Esophagus (tissue), 2 donors: ENCODE measurements around the gene MYADML2. TPM values are rescaled to one million over a fixed set of nuclear protein-coding genes. Genes with fewer than 3 reads are reported as not detected.

ENCODE experiments used
- H3K27ac ChIP-seq, 2 donors: one replicate each; pipeline ENCODE4 v1.5.1; 2013; ENCODE audit warnings: low read depth in 2 of 2, mild to moderate bottlenecking in 2 of 2, inconsistent platforms in 1 of 2, low read length in 1 of 2, moderate library complexity in 1 of 2
- H3K27me3 ChIP-seq, 2 donors: one replicate each; pipeline ENCODE4 v1.6.1; 2013; ENCODE audit warnings: low read length in 2 of 2, control low read depth in 1 of 2, mild to moderate bottlenecking in 1 of 2; ENCODE audit not compliant: insufficient read depth in 2 of 2, control insufficient read depth in 1 of 2
- H3K36me3 ChIP-seq, 2 donors: one replicate each; pipeline ENCODE4 v1.6.1; 2013; ENCODE audit warnings: low read length in 1 of 2; ENCODE audit not compliant: control insufficient read depth in 2 of 2, insufficient read depth in 2 of 2
- H3K4me1 ChIP-seq, 2 donors: one replicate each; pipeline ENCODE4 v1.6.1; 2013; ENCODE audit warnings: low read length in 1 of 2; ENCODE audit not compliant: control insufficient read depth in 2 of 2, insufficient read depth in 2 of 2
- H3K4me3 ChIP-seq, 2 donors: one replicate each; pipeline ENCODE4 v1.5.1; 2013; ENCODE audit warnings: low read length in 2 of 2, mild to moderate bottlenecking in 2 of 2, low read depth in 1 of 2, moderate library complexity in 1 of 2
- H3K9me3 ChIP-seq, 2 donors: one replicate each; pipeline ENCODE4 v1.6.1; 2013; ENCODE audit warnings: mild to moderate bottlenecking in 2 of 2, low read depth in 1 of 2, low read length in 1 of 2, moderate library complexity in 1 of 2; ENCODE audit not compliant: control insufficient read depth in 2 of 2, insufficient read depth in 1 of 2
- WGBS, 2 donors: extraction: QIAGEN DNeasy Blood & Tissue Kit; methylation state at CpG; one replicate each; pipeline ENCODE4 v1.1.7; 2013; 5-methylcytosine and 5-hydroxymethylcytosine counted together
- polyA plus RNA-seq, 2 donors: library from polyadenylated mRNA; stranded (reverse); fragments of 200-250 nt; gene quantifications; one replicate each; pipeline ENCODE4 v1.2.3, GENCODE V29; 2013
- donor health status: healthy with polysubstance abuse.
- donor health status: Bipolar disorder and iron deficiency.

Gene MYADML2
- polyA plus RNA-seq, 2 donors: not detected

- no peaks in the 10 kb centered on the region for H3K9me3 ChIP-seq
- H3K4me3 ChIP-seq: peak overlapping the region; percentile 73 to 83
- H3K4me1 ChIP-seq: peaks cover 22 to 35% of the 10 kb centered on the region in 2 donors
- 0 to 1% methylated on average over 45 to 46 of the region's 46 CpGs for WGBS, 2 donors
- H3K36me3 ChIP-seq: peaks cover 0 to 12% of the 10 kb centered on the region in 2 donors
- H3K27ac ChIP-seq: peak overlapping the region; percentile 95 to 98
- no peaks in the 10 kb centered on the region for H3K27me3 ChIP-seq
Measured at GRCh38 chr17:81926451-81927151, 20.4 kb downstream of the MYADML2 start.

- H3K36me3 ChIP-seq: peaks cover 0 to 15% of the 10 kb centered on the region in 2 donors
- H3K4me1 ChIP-seq: peaks cover 22 to 35% of the 10 kb centered on the region in 2 donors
- no peaks in the 10 kb centered on the region for H3K9me3 ChIP-seq
- H3K27me3 ChIP-seq: no peaks in the 10 kb centered on the region
- 53 to 56% methylated on average over 10 of the region's 10 CpGs for WGBS, 2 donors
- peak overlapping the region; percentile 95 to 98 for H3K27ac ChIP-seq
- peak overlapping the region; percentile 73 to 83 for H3K4me3 ChIP-seq
Measured at GRCh38 chr17:81925860-81926450, 21.1 kb downstream of the MYADML2 start.

- no peak overlapping the region for H3K4me3 ChIP-seq
- WGBS, 2 donors: 59 to 67% methylated on average over 21 of the region's 21 CpGs
- no peaks in the 10 kb centered on the region for H3K27me3 ChIP-seq
- peak overlapping the region; percentile 47 to 90 for H3K27ac ChIP-seq
- peaks cover 25 to 35% of the 10 kb centered on the region in 2 donors for H3K4me1 ChIP-seq
- H3K9me3 ChIP-seq: no peaks in the 10 kb centered on the region
- H3K36me3 ChIP-seq: peaks cover 4 to 17% of the 10 kb centered on the region in 2 donors
Measured at GRCh38 chr17:81924557-81925532, 22.2 kb downstream of the MYADML2 start.

- H3K9me3 ChIP-seq: no peaks in the 10 kb centered on the region
- no peaks in the 10 kb centered on the region for H3K27me3 ChIP-seq
- H3K4me3 ChIP-seq: peak overlapping the region; percentile 38 to 42
- H3K4me1 ChIP-seq: peaks cover 25 to 38% of the 10 kb centered on the region in 2 donors
- H3K36me3 ChIP-seq: peaks cover 4 to 17% of the 10 kb centered on the region in 2 donors
- H3K27ac ChIP-seq: peak overlapping the region; percentile 81 to 90
- 24 to 25% methylated on average over 32 of the region's 32 CpGs for WGBS, 2 donors
Measured at GRCh38 chr17:81923302-81924260, 23.5 kb downstream of the MYADML2 start.

- Histone ChIP-seq H3K4me1 (peaks cover 25 to 35% of the 10 kb centered on the region in 2 donors), H3K36me3 (peaks cover 4 to 17% of the 10 kb centered on the region in 2 donors), H3K4me3 (peak overlapping the region; percentile 12 to 38), H3K27me3 (no peaks in the 10 kb centered on the region), H3K27ac (peak overlapping the region; percentile 81 to 90), H3K9me3 (no peaks in the 10 kb centered on the region)
- 89 to 91% methylated on average over 53 to 58 of the region's 58 CpGs for WGBS, 2 donors
Measured at GRCh38 chr17:81922566-81923301, 24.3 kb downstream of the MYADML2 start.

- H3K36me3 ChIP-seq: peaks cover 4 to 17% of the 10 kb centered on the region in 2 donors
- H3K27me3 ChIP-seq: no peaks in the 10 kb centered on the region
- no peaks in the 10 kb centered on the region for H3K9me3 ChIP-seq
- peaks cover 25 to 35% of the 10 kb centered on the region in 2 donors for H3K4me1 ChIP-seq
- no peak overlapping the region for H3K27ac ChIP-seq
- 94 to 95% methylated on average over 23 of the region's 23 CpGs for WGBS, 2 donors
- no peak overlapping the region for H3K4me3 ChIP-seq
Measured at GRCh38 chr17:81921996-81922565, 25.0 kb downstream of the MYADML2 start.

GRCh38 chr17:81921537-81921862 is 25.5 kb downstream of the MYADML2 start:
- H3K27ac ChIP-seq: no peak overlapping the region
- H3K4me1 ChIP-seq: peaks cover 25 to 39% of the 10 kb centered on the region in 2 donors
- WGBS, 2 donors: 88 to 89% methylated on average over 3 of the region's 3 CpGs

More at GRCh38 chr17:81921537-81921862, 25.5 kb downstream of the MYADML2 start:
- Histone ChIP-seq H3K27me3 (no peaks in the 10 kb centered on the region), H3K36me3 (peaks cover 4 to 17% of the 10 kb centered on the region in 2 donors), H3K4me3 (no peak overlapping the region), H3K9me3 (no peaks in the 10 kb centered on the region)
